OCI-M2 (cell line): Measurements from ENCODE around the gene PLA2G6.
"Not testable (repeated sequence)": the region's sequence is repeated elsewhere in the genome, so short reads cannot be mapped to it uniquely, and the experiment has no call there.

Experiments
- DNase-seq: peaks from one replicate; lab custom pipeline; 2025; ENCODE audit not compliant: unreplicated experiment; lab: John Stamatoyannopoulos, UW

The PLA2G6 gene

DNA sequence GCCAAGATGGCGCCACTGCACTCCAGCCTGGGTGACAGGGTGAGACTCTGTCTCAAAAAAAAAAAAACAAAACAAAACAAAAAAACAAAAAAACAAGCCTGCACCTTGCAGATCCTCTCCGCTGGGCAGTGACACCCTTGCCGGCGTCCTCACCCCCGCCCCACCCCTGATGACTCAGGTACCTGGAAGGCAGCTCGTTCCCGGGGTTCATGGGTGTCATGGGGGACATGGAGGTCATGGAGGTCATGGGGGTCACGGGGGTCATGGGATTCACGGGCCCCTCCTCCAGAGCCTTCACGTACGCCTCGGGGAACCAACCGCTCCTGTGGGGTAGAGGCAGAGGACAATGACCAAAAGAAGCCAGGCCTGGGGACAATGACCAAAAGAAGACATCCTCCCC lies 94.7 kb downstream of the PLA2G6 start:
- DNase-seq = no peak

DNA sequence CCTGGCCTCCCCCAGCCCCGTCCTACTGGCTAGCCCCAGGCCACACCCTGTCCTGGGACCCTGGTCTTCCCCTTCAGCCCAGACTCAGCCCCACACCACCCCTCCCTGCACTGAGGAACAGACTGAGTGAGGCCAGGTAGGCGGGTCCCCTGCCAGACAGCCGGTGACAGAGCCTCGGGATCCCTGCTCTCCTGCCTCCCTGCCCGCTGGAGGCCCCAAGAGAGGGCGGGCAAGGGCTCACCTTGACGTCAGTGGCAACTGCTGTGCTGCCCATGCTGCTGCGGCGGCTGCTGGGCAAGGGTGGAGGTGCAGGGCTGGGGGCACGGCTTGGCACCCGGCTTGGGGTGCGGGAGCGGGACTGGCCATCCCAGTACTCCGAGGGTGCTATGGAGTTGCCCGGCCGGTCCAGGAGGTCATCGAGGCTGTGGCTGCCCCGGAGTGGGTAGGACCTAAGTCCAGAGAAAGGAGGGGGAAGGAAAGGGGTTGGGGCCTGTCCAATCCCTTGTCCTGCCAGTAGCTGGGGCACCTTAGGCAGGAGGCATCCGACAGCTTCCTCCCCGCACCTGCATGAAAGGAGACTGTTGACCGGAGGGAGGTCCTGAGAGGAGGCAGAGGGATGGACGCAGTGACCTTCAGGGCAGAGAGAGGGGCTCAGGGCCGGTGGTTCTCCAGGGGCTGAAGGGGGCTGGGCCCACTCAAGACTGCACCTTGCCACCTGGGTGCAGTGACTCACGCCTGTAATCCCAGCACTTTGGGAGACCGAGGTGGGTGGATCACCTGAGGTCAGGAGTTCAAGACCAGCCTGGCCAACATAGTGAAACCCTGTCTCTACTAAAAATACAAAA lies 95.4 kb downstream of the PLA2G6 start:
- no peak for DNase-seq

DNA sequence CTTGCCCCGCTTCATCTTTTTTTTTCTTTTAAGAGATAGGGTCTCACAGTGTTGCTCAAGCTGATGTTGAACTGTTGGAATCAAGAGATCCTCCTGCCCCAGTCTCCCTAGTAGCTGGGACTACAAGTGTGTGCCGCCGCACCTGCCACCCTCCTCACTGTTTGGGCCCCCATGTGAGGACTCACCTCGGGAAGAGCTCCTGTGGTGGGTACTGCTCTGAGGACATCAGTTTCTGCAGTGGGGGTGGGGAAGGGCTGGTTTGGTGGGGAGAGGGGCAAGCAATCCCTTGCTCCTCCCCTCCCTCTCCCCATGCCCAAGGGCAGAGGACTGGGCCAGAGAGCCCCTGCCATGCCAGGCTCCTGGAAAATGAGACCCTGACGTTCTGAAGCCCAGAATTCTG lies 96.1 kb downstream of the PLA2G6 start:
- DNase-seq = no peak

- no peak for DNase-seq
Observed at GRCh38 chr22:38085056-38085455, 96.6 kb downstream of the PLA2G6 start.

GRCh38 chr22:38083931-38084631 lies 97.5 kb downstream of the PLA2G6 start, which contains the start of gene SLC16A8:
SLC16A8 (minus strand) TSS chr22:38084184; CDS start chr22:38082873, 1,311 bp downstream.
- DNase-seq = no peak

DNA sequence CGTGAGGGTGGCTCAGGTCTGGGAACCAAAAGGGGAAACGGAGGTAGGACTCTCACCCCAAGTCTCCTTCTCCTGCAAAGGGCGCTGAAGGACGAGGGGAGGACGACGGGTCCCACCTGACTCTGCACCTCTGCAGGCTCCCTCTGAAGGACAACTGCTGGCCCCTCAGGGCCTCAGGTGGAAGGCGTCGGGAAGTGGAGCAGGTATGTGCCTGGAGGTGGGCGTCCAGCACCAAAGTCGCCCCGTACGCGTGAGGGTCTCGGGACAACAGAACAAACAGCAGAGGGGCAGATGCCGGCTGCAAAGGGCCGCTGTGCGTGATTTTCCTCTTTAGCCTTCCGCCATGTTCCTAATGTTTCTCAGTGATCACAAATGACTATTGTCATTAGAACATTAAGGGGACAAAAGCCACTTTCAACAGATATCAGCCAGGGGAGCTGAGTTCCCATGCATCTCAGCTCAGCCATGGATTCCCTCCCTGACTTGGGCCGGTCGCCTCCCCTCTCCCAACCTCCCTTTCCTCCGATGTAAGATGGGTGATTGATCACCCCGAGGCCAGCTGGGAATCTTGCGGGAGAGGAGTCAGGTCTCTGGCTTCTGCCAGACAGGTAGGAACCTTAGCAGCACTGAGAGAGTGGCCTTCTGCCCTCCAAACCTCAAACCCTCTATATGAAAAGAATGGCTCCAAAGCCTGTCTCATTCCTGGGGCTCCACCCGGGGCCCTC lies 98.5 kb downstream of the PLA2G6 start:
- no peak for DNase-seq

GRCh38 chr22:38081941-38082828 lies 99.4 kb downstream of the PLA2G6 start:
- DNase-seq = no peak

GRCh38 chr22:38081636-38081940 lies 100.0 kb downstream of the PLA2G6 start:
- DNase-seq = no peak

- DNase-seq = no peak
Observed at GRCh38 chr22:38080850-38081635, 100.6 kb downstream of the PLA2G6 start.

DNA sequence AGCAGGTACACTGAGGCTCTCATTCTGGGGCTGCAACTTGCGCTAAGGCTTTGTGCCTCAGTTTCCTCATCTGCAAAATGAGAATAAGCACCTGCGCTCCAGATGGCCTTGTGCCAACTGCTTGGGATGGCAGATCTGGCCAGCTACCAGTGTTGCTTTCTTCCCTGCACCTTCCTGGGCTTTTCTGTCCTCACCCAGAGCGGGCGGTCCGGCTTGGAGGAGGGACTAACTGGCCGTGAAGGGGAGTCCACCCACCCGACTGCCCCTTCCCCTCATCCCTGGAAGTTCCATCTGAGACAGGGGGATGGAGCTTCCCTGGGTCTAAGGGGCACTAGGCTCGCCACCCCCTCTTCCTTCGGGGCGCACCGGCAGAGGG lies 101.2 kb downstream of the PLA2G6 start:
- DNase-seq = no peak

GRCh38 chr22:38079804-38080203 lies 101.8 kb downstream of the PLA2G6 start:
- DNase-seq = no peak

GRCh38 chr22:38079208-38079607 lies 102.4 kb downstream of the PLA2G6 start:
- not testable (repeated sequence) for DNase-seq

- DNase-seq = no peak
Observed at GRCh38 chr22:38078046-38078840, 103.4 kb downstream of the PLA2G6 start.

- DNase-seq = no peak
Observed at GRCh38 chr22:38077595-38077994, 104.0 kb downstream of the PLA2G6 start.

DNA sequence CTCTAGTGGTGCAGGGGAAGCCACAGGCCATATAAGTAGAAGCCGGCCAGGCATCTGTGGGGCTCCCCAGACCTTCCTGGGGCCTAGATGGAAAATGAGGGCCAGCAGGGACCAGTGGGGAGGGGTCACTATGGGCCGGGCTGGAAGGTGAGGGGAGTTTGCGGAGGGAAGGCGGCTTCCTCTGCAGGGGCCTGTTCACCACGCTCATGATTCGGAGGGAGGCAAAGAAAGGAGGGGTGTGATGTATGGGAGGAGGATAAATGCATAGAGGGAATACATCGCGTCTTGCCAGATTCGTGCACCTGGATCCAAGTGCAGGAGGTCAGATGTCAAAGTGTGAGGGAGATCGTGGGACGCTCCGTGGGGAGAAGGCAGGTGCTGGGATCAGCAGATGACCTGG lies 104.5 kb downstream of the PLA2G6 start:
- DNase-seq = no peak

GRCh38 chr22:38075961-38076360 lies 105.7 kb downstream of the PLA2G6 start:
- DNase-seq = no peak

DNA sequence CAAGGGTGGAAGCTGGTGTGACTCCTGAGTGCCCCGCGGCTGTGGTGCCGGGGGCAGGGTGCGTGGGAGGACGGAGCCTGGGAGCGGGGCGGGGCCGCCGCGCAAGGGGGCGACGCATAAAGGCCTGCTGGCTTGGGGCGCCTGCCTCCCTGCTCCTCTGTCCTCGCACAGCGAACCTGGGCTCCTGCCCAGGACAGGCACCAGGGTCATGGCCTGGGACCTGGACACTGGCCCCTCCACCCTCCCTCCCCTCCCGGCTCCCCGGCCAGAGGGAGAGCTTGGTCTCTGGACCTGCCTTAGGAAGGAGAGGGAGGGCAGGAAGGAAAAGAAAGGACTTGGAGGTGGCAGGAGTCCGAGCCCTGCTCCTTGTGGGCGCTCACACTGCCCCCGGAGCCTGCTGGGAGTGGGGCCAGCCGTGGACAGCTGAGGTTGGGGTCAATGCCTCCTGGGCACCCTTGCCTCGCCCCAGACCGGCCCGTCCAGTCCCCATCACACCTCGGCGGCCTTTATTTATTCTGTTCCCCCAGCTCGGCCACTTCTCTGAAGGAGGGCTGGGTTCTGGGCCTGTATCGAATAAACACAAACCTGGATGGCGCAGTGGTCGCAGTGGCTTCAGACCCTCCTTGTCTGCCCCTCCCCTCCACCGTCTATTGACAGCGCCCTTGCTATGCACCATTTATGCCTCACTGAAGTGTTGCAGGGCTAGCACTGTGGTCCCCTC lies 106.4 kb downstream of the PLA2G6 start:
- DNase-seq = no peak

DNA sequence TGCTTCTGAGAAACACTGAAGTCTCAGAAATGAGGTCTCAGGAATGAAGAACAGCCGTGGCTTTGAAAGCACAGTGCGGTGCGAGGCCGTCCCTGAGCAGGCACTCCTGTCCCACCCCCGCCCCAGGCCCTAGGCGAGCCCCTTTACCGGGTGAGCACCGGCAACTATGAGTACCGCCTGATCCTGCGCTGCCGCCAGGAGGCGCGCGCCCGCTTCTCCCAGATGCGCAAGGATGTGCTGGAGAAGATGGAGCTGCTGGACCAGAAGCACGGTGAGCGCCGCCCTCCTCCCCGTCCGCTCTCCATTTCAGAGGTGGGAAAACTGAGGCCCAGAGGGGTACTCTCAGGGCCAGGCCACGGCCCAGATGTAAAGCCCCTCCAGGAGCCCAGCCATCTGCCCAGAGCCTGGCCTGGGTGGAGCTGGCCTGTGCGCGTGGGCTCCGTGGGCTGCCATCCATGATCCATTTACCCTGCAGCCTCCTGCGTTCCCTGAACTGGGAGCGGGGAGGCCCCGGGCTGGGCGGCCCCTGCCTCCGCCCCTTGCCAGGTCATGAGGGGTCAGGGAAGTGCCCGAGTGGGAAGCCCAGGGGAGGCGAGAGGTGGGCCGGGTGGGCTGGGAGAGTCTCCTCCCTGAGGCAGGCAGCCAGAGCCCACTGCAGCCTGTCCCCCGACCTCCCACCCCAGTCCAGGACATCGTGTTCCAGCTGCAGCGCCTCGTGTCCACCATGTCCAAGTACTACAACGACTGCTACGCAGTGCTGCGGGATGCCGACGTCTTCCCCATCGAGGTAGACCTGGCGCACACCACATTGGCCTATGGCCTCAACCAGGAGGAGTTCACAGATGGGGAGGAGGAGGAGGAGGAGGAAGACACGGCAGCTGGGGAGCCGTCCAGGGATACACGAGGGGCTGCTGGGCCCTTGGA lies 107.2 kb downstream of the PLA2G6 start:
- no peak for DNase-seq
